PC-9 (cell line): ENCODE data around the gene LSP1. TPM values are rescaled to one million over a fixed set of nuclear protein-coding genes. Genes with fewer than 3 reads are reported as not detected.

ENCODE experiments used
- BruUV-seq: library from RNA; stranded (reverse); fragments of 400-500 nt; replicated peaks from 2 replicates; lab custom pipeline; 2021; lab: Mats Ljungman, UMichigan
- CTCF ChIA-PET: fragments of 300-600 bp; sonication (Branson Sonifier 250); formaldehyde crosslinking; loops from one replicate; lab custom pipeline; 2022; ENCODE audit warnings: antibody characterized with exemption; lab: Charles Lee
- POLR2A ChIA-PET: fragments of 300-600 bp; sonication (Branson Sonifier 250); formaldehyde crosslinking; loops from one replicate; lab custom pipeline; 2022; ENCODE audit warnings: antibody characterized with exemption; ENCODE audit not compliant: unreplicated experiment; lab: Charles Lee
- DNase-seq, 2 experiments: peaks; one replicate each; pipeline versions ENCODE4 v3.0.0 to v3.0.0-alpha.2; 2015 to 2022; ENCODE audit warnings: mixed read lengths in 1 of 2
- H2AFZ ChIP-seq: fragments of 200-600 bp; sonication (generic); 2 replicates; pipeline ENCODE4 v1.8.1; 2017; ENCODE audit warnings: antibody characterized with exemption
- H3F3A ChIP-seq: fragments of 200-600 bp; sonication (generic); 2 replicates; pipeline ENCODE4 v1.8.1; 2017; ENCODE audit warnings: antibody characterized with exemption, mild to moderate bottlenecking, low read depth; ENCODE audit not compliant: insufficient read depth
- H3K27ac ChIP-seq: fragments of 200-600 bp; sonication (generic); 2 replicates; pipeline ENCODE4 v1.6.1; 2016; ENCODE audit warnings: mixed run types
- H3K27me3 ChIP-seq: fragments of 200-600 bp; sonication (generic); 2 replicates; pipeline ENCODE4 v1.6.1; 2016; ENCODE audit warnings: low read depth, mixed run types; ENCODE audit not compliant: insufficient read depth
- H3K36me3 ChIP-seq: fragments of 200-600 bp; sonication (generic); 2 replicates; pipeline ENCODE4 v1.6.1; 2016; ENCODE audit warnings: low read depth, mixed run types
- H3K4me1 ChIP-seq: fragments of 200-600 bp; sonication (generic); replicated peaks from 2 replicates; pipeline ENCODE4 v1.6.1; 2016; ENCODE audit warnings: mixed run types; ENCODE audit not compliant: insufficient read depth
- H3K4me2 ChIP-seq: fragments of 200-600 bp; sonication (generic); 2 replicates; pipeline ENCODE4 v1.6.1; 2017; ENCODE audit warnings: mixed run types
- H3K4me3 ChIP-seq: fragments of 200-600 bp; sonication (generic); 2 replicates; pipeline ENCODE4 v1.6.1; 2016; ENCODE audit warnings: mixed run types
- H3K79me2 ChIP-seq: fragments of 200-600 bp; sonication (generic); 2 replicates; pipeline ENCODE4 v1.6.1; 2017; ENCODE audit warnings: low read depth, mixed run types
- H3K9me2 ChIP-seq: fragments of 200-600 bp; sonication (generic); 2 replicates; pipeline ENCODE4 v1.8.1; 2017; ENCODE audit warnings: mild to moderate bottlenecking; ENCODE audit not compliant: insufficient read depth
- H3K9me3 ChIP-seq: fragments of 200-600 bp; sonication (generic); 2 replicates; pipeline ENCODE4 v1.8.1; 2016; ENCODE audit warnings: low read depth; ENCODE audit not compliant: insufficient read depth
- H4K20me1 ChIP-seq: fragments of 200-600 bp; sonication (generic); 2 replicates; pipeline ENCODE4 v1.8.1; 2017; ENCODE audit not compliant: insufficient read depth
- EZH2 ChIP-seq: fragments of 200-600 bp; sonication (generic); IDR thresholded peaks from 2 replicates; pipeline ENCODE4 v1.8.0; 2017; ENCODE audit warnings: antibody characterized with exemption, low read depth
- intact Hi-C: fragments of 100-400 bp; cut with micrococcal nuclease; formaldehyde crosslinking; loops from one replicate; pipeline ENCODE4 v1.10.0; 2022; ENCODE audit not compliant: unreplicated experiment
- total RNA-seq: library from RNA; stranded (reverse); gene quantifications from 2 replicates; pipeline ENCODE4 v1.2.3, GENCODE V29; 2021
- TF ChIP-seq, protein P1 (sequence below): fragments of 200-600 bp; sonication (generic); conservative IDR thresholded peaks from 2 replicates; pipeline ENCODE4 v1.6.1; 2017; ENCODE audit warnings: mixed run types, antibody characterized with exemption, mild to moderate bottlenecking, moderate library complexity

The LSP1 gene
- total RNA-seq, 1 experiment from 2014 or later, result 2.6 TPM

DNA sequence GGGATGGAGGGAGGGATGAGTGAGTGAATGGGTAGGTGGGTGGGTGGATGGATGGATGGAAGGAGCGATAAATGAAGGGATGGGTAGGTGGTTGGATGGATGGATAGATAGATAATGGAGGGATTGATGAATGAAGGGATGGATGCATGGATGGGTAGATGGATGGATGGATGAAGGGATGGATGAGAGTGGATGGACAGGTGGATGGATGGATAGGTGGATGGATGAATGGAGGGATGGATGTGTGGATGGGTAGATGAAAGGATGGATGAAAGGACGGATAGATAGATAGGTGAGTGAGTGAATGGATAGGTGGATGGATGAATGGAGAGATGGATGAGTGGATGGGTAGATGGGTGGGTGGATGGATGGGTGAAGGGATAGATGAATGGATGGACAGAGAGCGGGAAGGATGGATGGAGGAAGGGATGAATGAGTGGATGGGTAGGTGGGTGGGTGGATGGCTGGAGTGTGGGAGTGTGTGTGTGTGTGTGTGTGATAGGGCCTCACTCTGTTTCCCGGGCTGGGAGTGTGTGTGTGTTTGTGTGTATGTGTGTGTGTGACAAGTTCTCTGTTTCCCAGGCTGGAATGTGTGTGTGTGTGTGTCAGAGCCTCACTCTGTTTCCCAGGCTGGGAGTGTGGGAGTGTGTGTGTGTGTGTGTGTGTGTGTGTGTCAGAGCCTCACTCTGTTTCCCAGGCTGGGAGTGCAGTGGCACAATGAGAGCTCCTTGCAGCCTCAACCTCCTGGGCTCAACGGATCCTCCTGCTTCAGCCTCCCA, 40.9 kb downstream of the LSP1 start:
- no peak for TF ChIP-seq EZH2
- TF ChIP-seq, protein P1, sequence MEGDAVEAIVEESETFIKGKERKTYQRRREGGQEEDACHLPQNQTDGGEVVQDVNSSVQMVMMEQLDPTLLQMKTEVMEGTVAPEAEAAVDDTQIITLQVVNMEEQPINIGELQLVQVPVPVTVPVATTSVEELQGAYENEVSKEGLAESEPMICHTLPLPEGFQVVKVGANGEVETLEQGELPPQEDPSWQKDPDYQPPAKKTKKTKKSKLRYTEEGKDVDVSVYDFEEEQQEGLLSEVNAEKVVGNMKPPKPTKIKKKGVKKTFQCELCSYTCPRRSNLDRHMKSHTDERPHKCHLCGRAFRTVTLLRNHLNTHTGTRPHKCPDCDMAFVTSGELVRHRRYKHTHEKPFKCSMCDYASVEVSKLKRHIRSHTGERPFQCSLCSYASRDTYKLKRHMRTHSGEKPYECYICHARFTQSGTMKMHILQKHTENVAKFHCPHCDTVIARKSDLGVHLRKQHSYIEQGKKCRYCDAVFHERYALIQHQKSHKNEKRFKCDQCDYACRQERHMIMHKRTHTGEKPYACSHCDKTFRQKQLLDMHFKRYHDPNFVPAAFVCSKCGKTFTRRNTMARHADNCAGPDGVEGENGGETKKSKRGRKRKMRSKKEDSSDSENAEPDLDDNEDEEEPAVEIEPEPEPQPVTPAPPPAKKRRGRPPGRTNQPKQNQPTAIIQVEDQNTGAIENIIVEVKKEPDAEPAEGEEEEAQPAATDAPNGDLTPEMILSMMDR, result no peak
- no peaks in the 10 kb centered on the region for H3K9me2 ChIP-seq
- peaks cover 53% of the 10 kb centered on the region for H3K27me3 ChIP-seq
- ChIA-PET CTCF (no interaction called here), POLR2A (no interaction called here)
- no peaks in the 10 kb centered on the region for H3K4me1 ChIP-seq
- H2AFZ ChIP-seq, result no peak overlapping the region
- H3K4me3 ChIP-seq, result no peak overlapping the region
- no peaks in the 10 kb centered on the region for H3K9me3 ChIP-seq
- BruUV-seq, result no TSS peak
- DNase-seq, result no peak
- no peaks in the 10 kb centered on the region for H4K20me1 ChIP-seq
- intact Hi-C loops, result no loop called here
- no peaks in the 10 kb centered on the region for H3K79me2 ChIP-seq
- no peaks in the 10 kb centered on the region for H3K36me3 ChIP-seq
- no peaks in the 10 kb centered on the region for H3F3A ChIP-seq
- no peak overlapping the region for H3K4me2 ChIP-seq
- H3K27ac ChIP-seq, result no peak overlapping the region

DNA sequence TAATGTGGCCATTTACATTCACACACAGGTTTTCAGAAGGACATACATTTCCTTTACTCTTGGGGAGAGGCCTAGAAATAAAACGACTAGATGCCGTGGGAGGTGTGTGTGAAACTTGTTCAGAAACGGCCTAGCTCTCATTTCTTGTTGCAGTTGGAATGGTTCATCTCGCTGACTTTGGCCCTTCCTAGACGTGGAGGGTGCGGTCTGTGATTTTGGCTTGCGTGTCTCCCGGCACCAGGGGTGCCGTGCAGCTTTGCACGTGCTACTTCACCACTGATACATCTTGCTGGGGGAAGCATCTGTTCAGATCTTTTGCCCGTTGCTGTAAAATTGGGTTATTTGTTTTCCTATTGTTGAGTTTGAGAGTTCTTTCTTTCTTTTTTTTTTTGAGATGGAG, 41.9 kb downstream of the LSP1 start:
- Histone ChIP-seq H4K20me1 (no peaks in the 10 kb centered on the region), H3K79me2 (no peaks in the 10 kb centered on the region), H3K36me3 (no peaks in the 10 kb centered on the region), H3K27ac (no peak overlapping the region), H3K4me2 (no peak overlapping the region), H3K27me3 (peaks cover 59% of the 10 kb centered on the region), H3F3A (no peaks in the 10 kb centered on the region), H3K4me3 (no peak overlapping the region), H3K9me3 (no peaks in the 10 kb centered on the region), H3K4me1 (no peaks in the 10 kb centered on the region), H3K9me2 (no peaks in the 10 kb centered on the region), H2AFZ (no peak overlapping the region)
- DNase-seq, result no peak
- TF ChIP-seq EZH2, result no peak
- TF ChIP-seq, protein P1, result no peak
- no TSS peak for BruUV-seq
- ChIA-PET CTCF (no interaction called here), POLR2A (no interaction called here)
- intact Hi-C loops, result no loop called here

- DNase-seq, result no peak
- TF ChIP-seq, protein P1, result no peak
- no peak for TF ChIP-seq EZH2
- no peaks in the 10 kb centered on the region for H3K9me3 ChIP-seq
- no peaks in the 10 kb centered on the region for H3K79me2 ChIP-seq
- no peaks in the 10 kb centered on the region for H3K36me3 ChIP-seq
- no peak overlapping the region for H3K4me2 ChIP-seq
- no TSS peak for BruUV-seq
- ChIA-PET CTCF (no interaction called here), POLR2A (no interaction called here)
- no peak overlapping the region for H2AFZ ChIP-seq
- H3K27me3 ChIP-seq, result peaks cover 53% of the 10 kb centered on the region
- intact Hi-C loops, result no loop called here
- H3K4me1 ChIP-seq, result no peaks in the 10 kb centered on the region
- no peaks in the 10 kb centered on the region for H4K20me1 ChIP-seq
- H3K4me3 ChIP-seq, result no peak overlapping the region
- no peaks in the 10 kb centered on the region for H3F3A ChIP-seq
- no peaks in the 10 kb centered on the region for H3K9me2 ChIP-seq
- H3K27ac ChIP-seq, result no peak overlapping the region
Measured at GRCh38 chr11:1896468-1896867, 43.6 kb downstream of the LSP1 start.
